HUES64 (cell line): ENCODE data around the gene GLYR1.

ENCODE experiments used
- H3K27ac ChIP-seq: 2 replicates; pipeline ENCODE4 v1.7.0; 2013; ENCODE audit warnings: low read depth, low read length, inconsistent platforms
- H3K27me3 ChIP-seq: 2 replicates; pipeline ENCODE4 v1.6.1; 2013; ENCODE audit warnings: mild to moderate bottlenecking, low read length; ENCODE audit not compliant: insufficient read depth
- H3K36me3 ChIP-seq: 2 replicates; pipeline ENCODE4 v1.6.1; 2013; ENCODE audit warnings: mild to moderate bottlenecking, low read length; ENCODE audit not compliant: insufficient read depth
- H3K4me1 ChIP-seq: 2 replicates; pipeline ENCODE4 v1.6.1; 2013; ENCODE audit warnings: mild to moderate bottlenecking, low read length, moderate library complexity; ENCODE audit not compliant: insufficient read depth
- H3K4me3 ChIP-seq: 2 replicates; pipeline ENCODE4 v1.5.1; 2013; ENCODE audit warnings: mild to moderate bottlenecking, low read length, moderate library complexity
- H3K9ac ChIP-seq: 2 replicates; pipeline ENCODE4 v1.6.1; 2013; ENCODE audit warnings: mild to moderate bottlenecking, low read depth, low read length
- H3K9me3 ChIP-seq: 2 replicates; pipeline ENCODE4 v1.6.1; 2013; ENCODE audit warnings: low read depth, low read length; ENCODE audit not compliant: insufficient read depth
- WGBS: fragments of 150-250, 120-280 bp; methylation state at CpG from one replicate; pipeline ENCODE4 v1.1.7; 2013; ENCODE audit warnings: missing lambda C conversion rate; 5-methylcytosine and 5-hydroxymethylcytosine counted together

Gene GLYR1

GRCh38 chr16:4767872-4768548 lies 79.1 kb downstream of the GLYR1 start:
- Histone ChIP-seq H3K36me3 (peaks cover 23% of the 10 kb centered on the region), H3K9me3 (no peaks in the 10 kb centered on the region), H3K9ac (peak overlapping the region; percentile 64), H3K4me3 (peak overlapping the region; percentile 64), H3K4me1 (no peaks in the 10 kb centered on the region), H3K27me3 (no peaks in the 10 kb centered on the region), H3K27ac (peak overlapping the region; percentile 37)
- WGBS: 83% methylated on average over 17 of the region's 17 CpGs

- H3K4me1 ChIP-seq: no peaks in the 10 kb centered on the region
- H3K36me3 ChIP-seq: peaks cover 31% of the 10 kb centered on the region
- H3K9ac ChIP-seq: peak within 1 kb of the TSS; percentile 86
- 9% methylated on average over 72 of the region's 72 CpGs for WGBS
- peak within 1 kb of the TSS; percentile 77; the same call in 1 of the 2 replicates for H3K27ac ChIP-seq
- no peaks in the 10 kb centered on the region for H3K27me3 ChIP-seq
- peak within 1 kb of the TSS; percentile 74 for H3K4me3 ChIP-seq
- H3K9me3 ChIP-seq: no peaks in the 10 kb centered on the region
These were observed 80.0 kb downstream of the GLYR1 start, which contains the start of gene ZNF500 for GRCh38 chr16:4766875-4767628. TSS of gene ZNF500 (minus strand) at chr16:4767162. CDS start at chr16:4765978, 1,184 bp downstream.

DNA sequence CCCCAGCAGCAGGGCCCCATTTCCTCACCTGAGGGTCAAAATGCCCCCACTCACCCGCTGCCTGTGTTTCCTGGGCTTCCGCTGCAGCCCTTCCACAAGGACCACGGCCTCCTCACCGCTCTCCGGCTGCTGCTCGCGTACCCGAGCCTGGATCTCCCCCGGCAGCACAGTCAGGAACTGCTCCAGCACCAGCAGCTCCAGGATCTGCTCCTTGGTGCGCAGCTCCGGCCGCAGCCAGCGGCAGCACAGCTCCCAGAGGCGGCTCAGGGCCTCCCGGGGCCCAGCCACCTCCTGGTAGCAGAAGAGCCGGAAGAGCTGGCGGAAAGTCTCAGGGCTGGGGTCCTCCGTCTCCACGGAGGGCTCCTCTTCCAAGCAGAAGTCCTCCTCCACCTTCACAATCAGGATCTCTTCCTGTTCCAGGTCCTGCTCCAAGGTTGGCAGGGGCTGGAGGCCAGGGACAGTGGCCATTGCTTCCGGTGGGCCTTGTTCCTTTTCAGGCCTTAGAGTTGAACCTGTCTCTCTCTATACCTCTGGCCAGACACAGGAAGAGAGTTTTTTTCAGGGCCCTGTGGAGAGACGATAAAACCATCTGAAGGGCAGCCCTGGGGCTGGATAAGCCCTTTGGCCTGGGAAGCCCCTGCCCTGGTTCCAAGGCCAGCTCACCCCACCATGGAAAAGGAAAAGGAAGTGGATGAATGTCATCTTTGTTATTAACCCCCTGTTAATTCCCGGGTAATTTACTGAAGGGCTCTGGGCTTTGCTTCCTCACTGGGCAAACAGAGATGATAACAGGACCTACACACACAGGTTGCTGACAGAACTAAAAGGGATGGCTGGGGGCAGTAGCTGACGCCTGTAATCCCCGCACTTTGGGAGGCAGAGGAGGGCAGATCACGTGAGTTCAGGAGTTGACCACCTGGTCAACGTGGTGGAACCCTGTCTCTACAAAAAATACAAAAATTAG lies 81.3 kb downstream of the GLYR1 start:
- Histone ChIP-seq H3K4me1 (no peaks in the 10 kb centered on the region), H3K4me3 (peak overlapping the region; percentile 74), H3K27ac (no peak overlapping the region), H3K9me3 (no peaks in the 10 kb centered on the region), H3K27me3 (no peaks in the 10 kb centered on the region), H3K9ac (peak overlapping the region; percentile 86; the same call in 1 of the 2 replicates), H3K36me3 (peaks cover 40% of the 10 kb centered on the region)
- 85% methylated on average over 26 of the region's 26 CpGs for WGBS

DNA sequence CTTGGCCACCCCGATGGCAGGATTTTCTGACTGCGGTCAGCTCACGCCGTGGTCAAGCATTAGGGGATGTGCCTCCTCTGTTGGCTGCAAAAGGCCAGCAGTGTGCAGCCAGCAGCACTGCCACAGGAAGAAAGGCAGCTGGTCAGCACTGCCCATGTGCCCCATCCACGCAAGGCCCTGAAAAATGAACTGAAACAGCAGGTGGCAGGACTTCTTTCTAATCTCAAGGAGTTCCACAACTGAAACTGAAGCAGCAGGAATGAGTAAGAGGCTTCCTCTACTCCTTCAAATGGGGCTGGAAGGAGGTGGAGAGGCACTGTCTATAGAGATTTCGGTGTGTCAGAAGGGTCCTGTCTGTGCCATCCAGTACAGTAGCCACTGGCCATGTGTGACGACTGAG lies 83.3 kb downstream of the GLYR1 start:
- 98% methylated on average over 7 of the region's 7 CpGs for WGBS
- no peak overlapping the region for H3K27ac ChIP-seq
- no peak overlapping the region for H3K4me3 ChIP-seq
- no peak overlapping the region for H3K9ac ChIP-seq
- no peaks in the 10 kb centered on the region for H3K4me1 ChIP-seq
- H3K9me3 ChIP-seq: no peaks in the 10 kb centered on the region
- H3K36me3 ChIP-seq: peaks cover 59% of the 10 kb centered on the region
- no peaks in the 10 kb centered on the region for H3K27me3 ChIP-seq

GRCh38 chr16:4762205-4762604 lies 84.9 kb downstream of the GLYR1 start:
- no peak overlapping the region for H3K27ac ChIP-seq
- no peaks in the 10 kb centered on the region for H3K27me3 ChIP-seq
- 92% methylated on average over 9 of the region's 9 CpGs for WGBS
- no peaks in the 10 kb centered on the region for H3K9me3 ChIP-seq
- H3K9ac ChIP-seq: no peak overlapping the region
- no peak overlapping the region for H3K4me3 ChIP-seq
- peaks cover 70% of the 10 kb centered on the region for H3K36me3 ChIP-seq
- no peaks in the 10 kb centered on the region for H3K4me1 ChIP-seq

DNA sequence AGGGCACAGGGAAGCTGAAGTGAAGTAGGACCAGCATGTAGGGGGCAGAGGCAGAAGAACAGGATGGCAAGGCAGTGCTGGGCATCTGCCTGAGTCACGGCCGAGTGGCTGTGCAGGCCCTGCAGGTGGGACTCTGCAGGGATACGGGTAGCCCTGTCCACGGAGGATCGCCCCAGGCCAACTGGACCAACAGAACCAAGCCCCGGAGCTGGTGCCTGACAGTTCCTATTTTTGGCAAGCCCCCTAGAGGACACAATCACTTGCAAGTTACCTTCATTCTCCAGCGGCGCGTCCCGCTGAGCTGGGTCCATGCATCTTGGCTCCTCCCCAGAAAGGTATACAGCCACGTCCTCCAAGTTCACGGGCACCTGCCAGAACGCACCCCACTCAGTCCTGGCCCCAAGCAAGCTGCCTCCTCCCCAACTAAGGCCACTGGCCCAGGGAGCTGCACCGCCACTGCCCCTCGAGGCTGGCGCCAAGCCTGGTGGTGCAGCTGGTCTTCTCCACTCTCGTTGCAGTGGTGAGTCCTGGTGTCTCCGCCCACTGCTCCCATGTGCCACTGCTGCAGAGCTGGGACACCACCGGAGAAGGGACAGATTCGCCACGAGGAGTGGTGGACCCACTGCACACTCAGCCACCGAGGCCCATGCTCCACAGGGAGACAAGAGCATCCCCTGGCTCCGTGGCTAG lies 86.7 kb downstream of the GLYR1 start:
- no peak overlapping the region for H3K4me3 ChIP-seq
- peaks cover 4% of the 10 kb centered on the region; the same call in 1 of the 2 replicates for H3K9me3 ChIP-seq
- H3K27ac ChIP-seq: no peak overlapping the region
- WGBS: 94% methylated on average over 23 of the region's 23 CpGs
- H3K4me1 ChIP-seq: no peaks in the 10 kb centered on the region
- no peaks in the 10 kb centered on the region for H3K27me3 ChIP-seq
- H3K36me3 ChIP-seq: peaks cover 80% of the 10 kb centered on the region
- H3K9ac ChIP-seq: no peak overlapping the region

DNA sequence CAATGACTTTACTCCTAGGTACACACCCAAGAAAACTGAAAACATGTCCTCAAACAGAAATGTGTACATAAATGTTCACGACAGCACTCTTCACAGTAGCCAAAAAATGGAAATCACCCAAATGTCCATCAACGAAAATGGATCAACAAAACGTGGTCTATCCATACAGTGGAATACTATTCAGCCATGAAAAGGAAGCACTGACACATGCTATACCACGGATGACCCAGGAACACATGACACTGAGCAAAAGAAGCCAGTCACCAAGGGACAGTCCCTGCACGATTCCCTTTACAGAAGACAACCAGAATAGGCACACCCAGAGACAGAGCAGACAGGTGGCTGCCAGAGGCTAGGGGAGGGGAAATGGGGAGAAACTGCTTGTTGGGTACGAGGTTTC lies 91.4 kb downstream of the GLYR1 start:
- H3K36me3 ChIP-seq: peaks cover 83% of the 10 kb centered on the region
- WGBS: 92% methylated on average over 6 of the region's 6 CpGs

GRCh38 chr16:4754865-4755264 lies 92.2 kb downstream of the GLYR1 start:
- Histone ChIP-seq H3K27ac (no peak overlapping the region), H3K9me3 (peaks cover 4% of the 10 kb centered on the region; the same call in 1 of the 2 replicates), H3K4me1 (no peaks in the 10 kb centered on the region), H3K36me3 (peaks cover 74% of the 10 kb centered on the region), H3K9ac (no peak overlapping the region), H3K4me3 (no peak overlapping the region), H3K27me3 (no peaks in the 10 kb centered on the region)
- WGBS: 96% methylated on average over 4 of the region's 4 CpGs

More for the DNA sequence above, 91.4 kb downstream of the GLYR1 start:
- Histone ChIP-seq H3K4me1 (no peaks in the 10 kb centered on the region), H3K4me3 (no peak overlapping the region), H3K9me3 (peaks cover 4% of the 10 kb centered on the region; the same call in 1 of the 2 replicates), H3K9ac (no peak overlapping the region), H3K27me3 (no peaks in the 10 kb centered on the region), H3K27ac (no peak overlapping the region)

DNA sequence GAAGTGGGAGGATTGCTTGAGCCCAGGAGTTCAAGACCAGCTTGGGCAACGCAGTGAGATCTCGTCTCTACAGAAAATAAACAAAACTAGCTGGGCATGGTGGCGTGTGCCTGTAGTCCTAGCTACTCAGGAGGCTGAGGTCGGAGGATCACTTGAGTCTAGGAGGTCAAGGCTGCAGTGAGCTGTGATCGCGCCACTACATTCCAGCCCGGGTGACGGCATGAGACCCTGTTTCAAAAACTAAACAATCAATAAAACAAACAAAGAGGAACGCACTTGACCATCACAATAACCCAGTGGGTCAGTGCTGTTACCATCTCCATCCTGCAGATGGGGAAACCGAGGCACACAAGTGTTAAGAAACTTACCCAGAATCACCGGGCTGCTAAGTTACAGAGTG lies 93.9 kb downstream of the GLYR1 start:
- Histone ChIP-seq H3K27me3 (no peaks in the 10 kb centered on the region), H3K27ac (no peak overlapping the region), H3K4me3 (no peak overlapping the region), H3K4me1 (no peaks in the 10 kb centered on the region), H3K9ac (no peak overlapping the region), H3K36me3 (peaks cover 59% of the 10 kb centered on the region), H3K9me3 (peaks cover 4% of the 10 kb centered on the region; the same call in 1 of the 2 replicates)
- 95% methylated on average over 11 of the region's 11 CpGs for WGBS
